Measurements from ENCODE around the gene PHKB. TPM values are rescaled to one million over a fixed set of nuclear protein-coding genes. Genes with fewer than 3 reads are reported as not detected.

Gene PHKB
- polyA plus RNA-seq, 3 donors, result 49.8 to 53.1 (median 50.8) TPM

DNA sequence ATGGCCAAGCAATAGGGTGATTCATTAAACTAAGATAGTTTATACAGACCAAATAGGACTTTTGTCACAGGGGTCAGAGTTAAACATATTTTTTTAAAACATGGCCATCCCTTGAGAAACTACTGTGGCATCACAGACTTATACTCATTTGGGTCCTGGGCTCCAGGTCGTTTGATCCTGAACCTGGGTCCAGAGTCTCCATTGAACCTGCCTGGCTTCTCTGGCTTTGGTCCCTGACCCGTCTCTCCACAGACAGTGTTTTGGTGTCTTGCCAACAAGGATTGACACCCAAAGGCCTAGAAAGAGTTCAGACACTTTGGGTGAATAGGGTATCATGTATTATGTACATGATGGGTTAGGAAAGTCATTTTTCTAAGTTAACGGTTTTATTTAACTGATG is 236.7 kb downstream of the PHKB start:
- TF ChIP-seq, protein P1, sequence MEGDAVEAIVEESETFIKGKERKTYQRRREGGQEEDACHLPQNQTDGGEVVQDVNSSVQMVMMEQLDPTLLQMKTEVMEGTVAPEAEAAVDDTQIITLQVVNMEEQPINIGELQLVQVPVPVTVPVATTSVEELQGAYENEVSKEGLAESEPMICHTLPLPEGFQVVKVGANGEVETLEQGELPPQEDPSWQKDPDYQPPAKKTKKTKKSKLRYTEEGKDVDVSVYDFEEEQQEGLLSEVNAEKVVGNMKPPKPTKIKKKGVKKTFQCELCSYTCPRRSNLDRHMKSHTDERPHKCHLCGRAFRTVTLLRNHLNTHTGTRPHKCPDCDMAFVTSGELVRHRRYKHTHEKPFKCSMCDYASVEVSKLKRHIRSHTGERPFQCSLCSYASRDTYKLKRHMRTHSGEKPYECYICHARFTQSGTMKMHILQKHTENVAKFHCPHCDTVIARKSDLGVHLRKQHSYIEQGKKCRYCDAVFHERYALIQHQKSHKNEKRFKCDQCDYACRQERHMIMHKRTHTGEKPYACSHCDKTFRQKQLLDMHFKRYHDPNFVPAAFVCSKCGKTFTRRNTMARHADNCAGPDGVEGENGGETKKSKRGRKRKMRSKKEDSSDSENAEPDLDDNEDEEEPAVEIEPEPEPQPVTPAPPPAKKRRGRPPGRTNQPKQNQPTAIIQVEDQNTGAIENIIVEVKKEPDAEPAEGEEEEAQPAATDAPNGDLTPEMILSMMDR (IDR thresholded peaks at IDR 0.05), result no peak
- H3K36me3 ChIP-seq (replicated peaks in 1 of 2; ENCODE audit: control insufficient read depth in 1 of 2, insufficient read depth in 2 of 2, low read length in 2 of 2), result peaks cover 49 to 80% of the 10 kb centered on the region in 2 donors
- H2AFZ ChIP-seq (ENCODE audit: insufficient read depth, low read depth, low read length, poor library complexity, severe bottlenecking), result no peak overlapping the region
- peaks cover 8% of the 10 kb centered on the region for H3K4me1 Mint-ChIP-seq
- no peaks in the 10 kb centered on the region for H3K27me3 Mint-ChIP-seq (ENCODE audit: low read depth in 3 of 3)
- H3K9me3 ChIP-seq (replicated peaks in 1 of 2; ENCODE audit: control insufficient read depth in 1 of 2, insufficient read depth in 1 of 2, low read length in 2 of 2), result no peaks in the 10 kb centered on the region
- intact Hi-C loops (cut with micrococcal nuclease), result no loop called here
- 100% methylated on average over 2 of the region's 3 CpGs for WGBS (ENCODE audit: insufficient coverage)
- H3K4me3 Mint-ChIP-seq, result no peak overlapping the region
- H3K27ac Mint-ChIP-seq, result no peak overlapping the region
- H3K79me2 ChIP-seq (ENCODE audit: insufficient read depth, low read length), result no peaks in the 10 kb centered on the region
- no peak overlapping the region for H3K4me3 ChIP-seq (replicated peaks in 1 of 3; ENCODE audit: low read depth in 2 of 3, low read length in 3 of 3)
- H3K4me1 ChIP-seq (ENCODE audit: control insufficient read depth in 1 of 2, insufficient read depth in 2 of 2, low read length in 2 of 2), result peaks cover 0 to 6% of the 10 kb centered on the region in 2 donors
- DNase-seq, result no peak
- H3K4me2 ChIP-seq (replicated peaks; ENCODE audit: extremely low read depth, low read length, poor library complexity, severe bottlenecking), result no peak overlapping the region
- no peak overlapping the region for H3K9ac ChIP-seq (ENCODE audit: insufficient read depth, low read length, poor library complexity, severe bottlenecking)
- no peaks in the 10 kb centered on the region for H4K20me1 ChIP-seq (ENCODE audit: insufficient read depth, low read length)
- H3K27ac ChIP-seq (ENCODE audit: low read depth in 1 of 2, low read length in 2 of 2), result no peak overlapping the region
- peaks cover 68 to 73% of the 10 kb centered on the region in 2 donors for H3K36me3 Mint-ChIP-seq
- H3K9me3 Mint-ChIP-seq, result no peaks in the 10 kb centered on the region
- H3K27me3 ChIP-seq (ENCODE audit: control insufficient read depth in 2 of 2, insufficient read depth in 2 of 2, low read length in 2 of 2), result no peaks in the 10 kb centered on the region

DNA sequence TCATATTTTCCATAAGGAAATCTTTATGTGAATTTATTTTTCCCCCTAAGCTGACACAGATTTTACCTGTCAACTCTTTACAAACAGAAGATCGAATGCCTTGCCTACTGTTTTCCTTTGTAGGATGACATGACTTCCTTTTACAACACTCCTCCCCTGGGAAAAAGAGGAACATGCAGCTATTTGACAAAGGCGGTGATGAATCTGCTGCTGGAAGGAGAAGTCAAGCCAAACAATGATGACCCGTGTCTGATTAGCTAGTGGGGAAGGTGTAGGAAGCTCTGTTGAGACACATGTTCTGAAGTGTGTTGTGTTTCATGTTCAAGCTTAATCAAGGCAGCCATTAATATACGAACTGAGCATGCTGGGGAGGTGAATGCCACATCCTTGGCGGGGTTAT is 238.0 kb downstream of the PHKB start:
- peaks cover 38 to 67% of the 10 kb centered on the region in 2 donors for H3K36me3 ChIP-seq (replicated peaks in 1 of 2; ENCODE audit: control insufficient read depth in 1 of 2, insufficient read depth in 2 of 2, low read length in 2 of 2)
- H3K4me3 ChIP-seq (replicated peaks in 1 of 3; ENCODE audit: low read depth in 2 of 3, low read length in 3 of 3), result no peak overlapping the region
- 0% methylated on average over 2 of the region's 5 CpGs for WGBS (ENCODE audit: insufficient coverage)
- no peaks in the 10 kb centered on the region for H3K27me3 ChIP-seq (ENCODE audit: control insufficient read depth in 2 of 2, insufficient read depth in 2 of 2, low read length in 2 of 2)
- no peaks in the 10 kb centered on the region for H3K27me3 Mint-ChIP-seq (ENCODE audit: low read depth in 3 of 3)
- H3K9me3 Mint-ChIP-seq, result no peaks in the 10 kb centered on the region
- intact Hi-C loops (cut with micrococcal nuclease), result no loop called here
- H3K27ac ChIP-seq (ENCODE audit: low read depth in 1 of 2, low read length in 2 of 2), result peak overlapping the region in 1 of 2 donors; percentile 56
- H3K4me2 ChIP-seq (replicated peaks; ENCODE audit: extremely low read depth, low read length, poor library complexity, severe bottlenecking), result no peak overlapping the region
- no peaks in the 10 kb centered on the region for H4K20me1 ChIP-seq (ENCODE audit: insufficient read depth, low read length)
- H3K9ac ChIP-seq (ENCODE audit: insufficient read depth, low read length, poor library complexity, severe bottlenecking), result no peak overlapping the region
- H3K36me3 Mint-ChIP-seq, result peaks cover 58 to 67% of the 10 kb centered on the region in 2 donors
- H3K4me1 ChIP-seq (ENCODE audit: control insufficient read depth in 1 of 2, insufficient read depth in 2 of 2, low read length in 2 of 2), result peaks cover 0 to 6% of the 10 kb centered on the region in 2 donors
- H2AFZ ChIP-seq (ENCODE audit: insufficient read depth, low read depth, low read length, poor library complexity, severe bottlenecking), result no peak overlapping the region
- no peak overlapping the region for H3K4me3 Mint-ChIP-seq
- peak overlapping the region in 5 of 7 donors; percentile 6 to 77 (median 16) for H3K27ac Mint-ChIP-seq
- peak; percentile 32 to 54 (median 43) for DNase-seq
- TF ChIP-seq, protein P1 (IDR thresholded peaks at IDR 0.05), result no peak
- no peaks in the 10 kb centered on the region for H3K79me2 ChIP-seq (ENCODE audit: insufficient read depth, low read length)
- H3K4me1 Mint-ChIP-seq, result peaks cover 8% of the 10 kb centered on the region
- no peaks in the 10 kb centered on the region for H3K9me3 ChIP-seq (replicated peaks in 1 of 2; ENCODE audit: control insufficient read depth in 1 of 2, insufficient read depth in 1 of 2, low read length in 2 of 2)

All from CD14-positive monocyte (primary cell).